ENCODE measurements around the gene KLHDC3.

- no peak for TF ChIP-seq ATF3 (IDR thresholded peaks at IDR 0.05; ENCODE audit: insufficient read depth, low read depth, low read length)
- TF ChIP-seq GABPA (IDR thresholded peaks at IDR 0.05; ENCODE audit: borderline replicate concordance, insufficient read depth, low read length), result no peak
- TF ChIP-seq CTCF (IDR thresholded peaks at IDR 0.05; ENCODE audit: control extremely low read depth in 1 of 3, insufficient read depth in 1 of 3, low read depth in 1 of 3, low read length in 3 of 3), result no peak
- no peak for TF ChIP-seq POLR2A (IDR thresholded peaks at IDR 0.05; ENCODE audit: control extremely low read depth in 1 of 2, low read depth in 2 of 2, low read length in 2 of 2)
- TF ChIP-seq YY1 (IDR thresholded peaks at IDR 0.05; ENCODE audit: low read depth, low read length), result no peak
- no peak for TF ChIP-seq SP2 (IDR thresholded peaks at IDR 0.05; ENCODE audit: low read length)
- TF ChIP-seq JUND (IDR thresholded peaks at IDR 0.05; ENCODE audit: low read length), result no peak
- no peak for TF ChIP-seq USF2 (IDR thresholded peaks at IDR 0.05; ENCODE audit: low read length)
- no peak for TF ChIP-seq RAD21 (IDR thresholded peaks at IDR 0.05 in 1 of 2, conservative IDR thresholded peaks at IDR 0.05 in 1 of 2; ENCODE audit: low read depth in 2 of 2, low read length in 2 of 2)
- TF ChIP-seq RFX5 (IDR thresholded peaks at IDR 0.05; ENCODE audit: borderline replicate concordance, low read depth, low read length), result no peak
- no peak for TF ChIP-seq EZH2 (IDR thresholded peaks at IDR 0.05; ENCODE audit: low read depth, low read length, severe bottlenecking)
These were observed 20.6 kb upstream of the KLHDC3 start for GRCh38 chr6:42993445-42993844.

Data from H1 (cell line).